ENCODE results near the gene FGR. TPM values are rescaled to one million over a fixed set of nuclear protein-coding genes. Genes with fewer than 3 reads are reported as not detected.
A peak's percentile ranks its signal among the peaks of the same experiment; 100 is the strongest.
"Not testable (repeated sequence)": the region's sequence is repeated elsewhere in the genome, so short reads cannot be mapped to it uniquely, and the experiment has no call there.

FGR gene
- total RNA-seq, 1 donor from 2014 or later, result 0.96 TPM

DNA sequence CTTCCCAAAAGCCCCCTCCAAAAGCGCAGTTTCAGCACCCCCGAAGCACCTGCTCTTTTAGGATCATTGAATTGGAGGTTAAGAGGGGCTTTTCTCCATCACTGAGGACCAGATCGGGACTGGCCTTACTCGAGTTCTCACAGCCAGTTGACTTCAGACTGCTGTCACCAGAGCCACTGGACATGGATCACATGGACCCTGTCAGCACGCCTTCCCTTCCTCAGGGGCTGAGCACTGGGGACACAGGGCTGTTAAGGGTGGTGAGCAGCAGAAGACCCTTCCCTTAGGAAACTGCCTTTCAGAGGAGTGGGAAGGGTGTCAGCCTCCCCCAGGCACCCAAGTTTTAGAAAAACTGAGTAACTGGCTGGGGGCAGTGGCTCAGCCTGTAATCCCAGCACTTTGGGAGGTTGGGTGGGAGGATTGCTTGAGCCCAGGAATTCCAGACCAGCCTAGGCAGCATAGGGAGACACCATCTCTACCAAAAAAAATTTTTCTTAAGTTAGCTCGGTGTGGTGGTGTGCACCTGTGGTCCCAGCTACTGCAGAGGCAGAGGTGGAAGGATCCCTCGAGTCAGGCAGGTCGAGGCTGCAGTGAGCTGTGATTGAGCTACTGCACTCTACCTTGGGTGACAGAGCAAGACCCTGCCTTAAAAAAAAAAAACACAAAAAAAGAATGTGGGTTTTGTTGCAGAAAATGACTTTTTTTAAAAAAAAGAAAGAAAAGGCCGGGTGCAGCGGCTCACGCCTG is 584 bp upstream of the FGR start:
- no peak for DNase-seq (ENCODE audit: low spot score)

DNA sequence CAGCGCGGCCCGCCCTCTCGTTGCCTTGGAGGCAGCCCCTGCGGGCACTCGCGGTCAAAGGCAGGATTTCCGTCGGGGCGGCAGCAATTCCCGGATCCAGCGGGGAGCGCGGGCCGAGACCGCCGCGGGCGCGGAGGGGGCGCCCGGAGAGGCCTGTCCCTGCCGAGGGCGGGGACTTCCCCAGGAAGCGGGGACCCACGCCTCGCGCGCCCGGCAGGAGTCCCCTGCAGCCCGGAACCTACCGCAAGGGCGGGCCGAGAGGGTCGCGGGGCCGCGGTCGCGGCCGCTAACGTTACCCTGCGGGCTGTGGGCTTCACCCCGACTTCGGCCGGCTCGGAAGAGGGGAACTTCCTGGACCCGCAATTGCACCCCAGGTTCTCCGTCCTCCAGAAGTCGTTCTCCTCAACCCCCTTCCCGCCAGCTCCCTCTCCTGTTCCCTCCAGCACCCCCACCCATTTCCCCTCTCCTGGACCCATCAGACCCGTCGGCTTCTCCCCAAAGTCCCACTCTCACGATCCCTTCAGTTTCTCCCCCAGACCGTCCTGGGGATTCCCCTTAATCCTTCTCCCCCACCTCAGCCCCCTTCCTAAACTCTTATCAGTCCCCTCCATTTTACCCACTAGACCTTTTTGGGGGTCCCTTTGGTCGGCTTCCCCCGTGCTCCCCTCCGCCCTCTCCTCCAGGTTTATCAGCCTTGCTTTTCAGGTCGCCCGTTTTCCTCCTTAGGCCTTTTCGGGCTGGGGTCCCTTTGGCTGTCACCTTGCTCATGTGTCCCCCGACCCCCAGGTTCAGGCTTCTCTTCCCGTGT is 604 bp downstream of the FGR start:
- DNase-seq (ENCODE audit: low spot score), result peak; percentile 47

GRCh38 chr1:27633640-27634176 is 1.3 kb downstream of the FGR start:
- DNase-seq (ENCODE audit: low spot score), result no peak

GRCh38 chr1:27633298-27633610 is 1.7 kb downstream of the FGR start:
- no peak for DNase-seq (ENCODE audit: low spot score)

DNA sequence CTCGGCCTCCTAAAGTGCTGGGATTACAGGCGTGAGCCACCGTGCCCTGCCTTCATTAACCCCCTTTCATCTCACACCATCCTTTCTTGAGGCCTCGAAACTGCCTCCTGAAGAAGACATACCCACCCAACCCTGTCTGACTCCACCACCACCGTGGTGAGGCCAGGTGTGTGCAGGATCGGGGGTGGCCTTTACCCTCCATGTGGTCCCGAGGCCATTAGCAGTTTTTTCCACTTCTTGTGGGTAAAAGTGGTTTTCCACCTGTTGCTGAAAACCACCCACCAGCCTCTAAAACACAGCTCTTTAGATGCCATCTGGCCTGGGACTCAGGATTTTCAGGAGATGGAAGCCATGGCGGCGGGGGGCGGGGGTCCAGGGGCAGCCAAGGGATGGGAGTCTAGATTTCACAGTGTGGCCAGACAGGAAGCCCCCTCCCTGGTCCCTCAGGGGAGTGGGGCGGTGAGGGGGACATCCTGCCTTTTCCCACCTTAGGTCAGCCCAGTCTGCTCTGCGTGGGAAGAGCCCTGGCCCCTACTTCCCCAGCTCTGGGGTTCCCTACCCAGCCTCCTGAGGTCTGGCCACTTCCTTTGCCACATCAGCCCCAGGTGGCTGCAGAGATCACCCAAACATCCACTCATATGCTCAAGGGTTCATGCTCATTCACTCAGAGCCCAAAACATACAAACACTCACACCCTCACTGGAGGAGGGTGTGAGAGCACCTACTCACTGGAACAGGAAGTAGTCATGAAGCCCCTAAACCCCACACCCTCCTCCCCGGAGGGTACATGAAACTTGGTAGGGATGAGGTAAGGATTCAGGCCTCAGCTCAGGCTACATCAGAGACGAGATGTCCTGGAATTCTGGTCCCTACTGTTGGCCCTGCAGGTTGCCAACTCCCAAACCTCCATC is 2.3 kb downstream of the FGR start:
- DNase-seq (ENCODE audit: low spot score), result no peak

- no peak for DNase-seq (ENCODE audit: low spot score)
These were observed 4.0 kb downstream of the FGR start for GRCh38 chr1:27630859-27631491.

DNA sequence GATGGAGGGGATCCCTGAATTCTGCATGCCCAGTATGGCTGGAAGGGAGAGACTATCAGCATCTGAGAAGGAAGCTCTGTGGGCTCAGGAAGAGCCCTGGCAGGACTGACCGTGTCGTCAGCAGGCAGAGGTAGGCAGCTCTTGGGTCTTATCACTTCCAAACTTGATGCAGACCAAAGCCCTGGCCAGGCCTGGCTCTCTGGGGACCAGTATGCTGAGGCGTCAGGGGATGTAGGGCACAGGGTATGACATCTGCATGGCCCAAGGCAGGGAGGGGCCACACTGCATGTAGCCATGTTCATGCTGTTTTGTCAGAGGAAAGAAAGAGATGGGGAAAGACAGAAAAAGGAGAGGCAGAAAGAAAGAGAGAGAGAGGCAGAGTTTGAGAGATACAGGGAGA is 6.3 kb downstream of the FGR start:
- DNase-seq (ENCODE audit: low spot score), result no peak

DNA sequence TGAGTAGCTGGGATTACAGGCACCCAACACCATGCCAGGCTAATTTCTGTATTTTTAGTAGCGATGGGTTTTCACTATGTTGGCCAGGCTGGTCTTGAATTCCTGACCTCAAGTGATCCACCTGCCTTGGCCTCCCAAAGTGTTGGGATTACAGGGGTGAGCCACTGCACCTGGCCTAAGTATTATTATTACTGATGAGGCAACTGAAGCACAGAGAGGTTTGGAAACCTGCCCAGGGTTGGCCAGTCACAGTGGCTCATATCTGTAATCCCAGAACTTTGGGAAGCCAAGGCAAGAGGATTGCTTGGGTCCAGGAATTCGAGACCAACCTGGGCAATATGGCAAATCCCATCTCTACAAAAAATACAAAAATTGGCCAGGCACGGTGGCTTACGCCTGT is 7.3 kb downstream of the FGR start:
- DNase-seq (ENCODE audit: low spot score), result not testable (repeated sequence)

GRCh38 chr1:27627061-27627460 is 7.9 kb downstream of the FGR start:
- no peak for DNase-seq (ENCODE audit: low spot score)

DNA sequence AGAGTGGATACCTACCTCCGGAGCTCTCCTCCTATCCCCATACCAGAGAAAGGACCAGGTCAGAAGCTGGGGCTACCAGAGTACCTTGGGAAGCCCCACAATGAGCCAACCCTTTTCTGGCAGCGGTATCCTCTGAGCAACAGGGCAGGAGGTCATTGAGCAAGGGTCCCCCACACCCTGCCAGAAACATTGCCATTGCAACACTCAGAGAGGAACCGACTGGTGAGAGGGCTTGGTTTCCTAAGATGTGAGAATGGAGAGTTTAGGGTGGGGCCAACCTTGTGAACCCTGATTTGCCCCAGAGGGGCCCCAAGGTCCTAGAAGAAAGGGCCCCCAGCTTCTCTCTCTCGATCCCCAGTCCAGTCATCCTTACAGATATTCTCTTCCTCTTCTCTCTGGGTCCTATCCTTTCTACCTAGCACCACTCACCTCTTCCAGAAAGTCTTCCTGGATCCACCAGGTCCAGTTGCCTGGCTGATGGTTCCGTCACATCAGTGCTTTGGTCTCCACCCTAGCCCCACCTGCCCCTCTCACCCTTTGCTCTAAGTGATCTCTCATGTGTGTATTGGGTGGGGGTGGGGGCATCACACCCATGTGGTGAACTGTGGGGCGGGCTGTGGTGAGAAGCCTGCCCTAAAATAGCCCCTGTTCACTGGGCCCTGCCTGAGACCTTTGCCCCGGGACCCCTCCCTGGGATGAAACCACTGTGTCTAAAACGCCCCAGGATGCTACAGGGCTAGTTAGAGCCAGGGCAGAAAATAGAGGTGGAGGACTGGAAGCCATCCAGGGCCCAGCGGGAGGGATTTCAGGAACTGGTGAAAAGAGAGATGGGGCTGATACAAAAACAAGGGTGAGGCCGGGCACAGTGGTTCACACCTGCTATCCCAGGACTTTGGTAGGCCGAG is 8.7 kb downstream of the FGR start:
- no peak for DNase-seq (ENCODE audit: low spot score)

- DNase-seq (ENCODE audit: low spot score), result no peak
These were observed 10.4 kb downstream of the FGR start for GRCh38 chr1:27624467-27625178.

- DNase-seq (ENCODE audit: low spot score), result no peak
These were observed 11.4 kb downstream of the FGR start for GRCh38 chr1:27623327-27624212.

GRCh38 chr1:27622828-27623227 is 12.2 kb downstream of the FGR start:
- no peak for DNase-seq (ENCODE audit: low spot score)

- no peak for DNase-seq (ENCODE audit: low spot score)
These were observed 13.7 kb downstream of the FGR start for GRCh38 chr1:27621051-27621920.

GRCh38 chr1:27619782-27620438 is 15.1 kb downstream of the FGR start:
- DNase-seq (ENCODE audit: low spot score), result not testable (repeated sequence)

GRCh38 chr1:27618341-27619082 is 16.5 kb downstream of the FGR start:
- DNase-seq (ENCODE audit: low spot score), result no peak

Data from umbilical cord (tissue), 2 donors.